Kidney (tissue), 14 donors: Measurements from ENCODE around the gene HECA. TPM values are rescaled to one million over a fixed set of nuclear protein-coding genes. Genes with fewer than 3 reads are reported as not detected.

Experiments
- DNase-seq, 5 donors: peaks; one replicate each; pipeline ENCODE4 v3.0.0-alpha.2; 2013 to 2020
- FAIRE-seq: peaks from 2 replicates; lab custom pipeline; 2012; peaks lifted over from hg19 to GRCh38; lab: Jason Lieb, UNC
- H3K27ac ChIP-seq, 2 donors: one replicate each; pipeline ENCODE4 v1.7.0; 2013; ENCODE audit warnings: low read depth in 2 of 2, low read length in 2 of 2, inconsistent platforms in 1 of 2
- H3K27me3 ChIP-seq: one replicate; pipeline ENCODE4 v1.7.1; 2013; ENCODE audit warnings: low read length, inconsistent platforms; ENCODE audit not compliant: control insufficient read depth, insufficient read depth
- H3K36me3 ChIP-seq, 3 donors: one replicate each; pipeline versions ENCODE4 v1.7.0 to v1.7.1; 2013; ENCODE audit warnings: low read length in 3 of 3, control low read depth in 1 of 3, inconsistent platforms in 1 of 3; ENCODE audit not compliant: insufficient read depth in 3 of 3, control insufficient read depth in 2 of 3
- H3K4me1 ChIP-seq, 3 donors: one replicate each; pipeline versions ENCODE4 v1.7.0 to v1.7.1; 2013; ENCODE audit warnings: low read length in 3 of 3, inconsistent platforms in 1 of 3, low read depth in 1 of 3; ENCODE audit not compliant: control insufficient read depth in 2 of 3, insufficient read depth in 2 of 3
- H3K4me3 ChIP-seq, 3 donors: one replicate each; pipeline versions ENCODE4 v1.7.0 to v1.8.1; 2013; ENCODE audit warnings: low read length in 3 of 3, control low read depth in 1 of 3, inconsistent platforms in 1 of 3
- H3K9ac ChIP-seq, 3 donors: one replicate each; pipeline versions ENCODE4 v1.7.0 to v1.7.1; 2013; ENCODE audit warnings: low read length in 3 of 3, control low read depth in 1 of 3, inconsistent platforms in 1 of 3
- H3K9me3 ChIP-seq, 3 donors: one replicate each; pipeline versions ENCODE4 v1.7.0 to v1.7.1; 2013; ENCODE audit warnings: low read length in 3 of 3, control low read depth in 1 of 3, inconsistent platforms in 1 of 3; ENCODE audit not compliant: control insufficient read depth in 2 of 3, insufficient read depth in 1 of 3
- intact Hi-C: fragments of 100-400 bp; cut with DNase I; formaldehyde crosslinking; loops from one replicate; pipeline ENCODE4 v1.11.1; 2022
- polyA plus RNA-seq: library from polyadenylated mRNA; stranded (reverse); fragments of 350-450 nt; fragmentation: Illumina TruSeq; extraction: RNeasy Lipid Tissue Mini Kit (QIAGEN cat#74804); gene quantifications from one replicate; pipeline ENCODE4 v1.2.3, GENCODE V29; 2014; ENCODE audit warnings: low read depth, low replicate concordance; ENCODE audit not compliant: insufficient read depth
- total RNA-seq: library from RNA; stranded (reverse); fragmentation: NEBNext Ultra II Directional; extraction: Animal tissue kit (Norgen Biotek cat#: 25700); gene quantifications from one replicate; pipeline ENCODE4 v1.2.1, GENCODE V29; 2021
- TF ChIP-seq, protein P1 (sequence below): IDR thresholded peaks from 3 replicates; pipeline ENCODE4 v1.5.1; 2012; ENCODE audit warnings: mild to moderate bottlenecking, moderate library complexity, borderline replicate concordance; ENCODE audit not compliant: insufficient read depth; ENCODE audit errors: extremely low read depth
- donor health status: control.
- donor health status: control.
- donor health status: control.
- donor health status: control.
- donor health status: control.
- donor health status: DM: yes; HTN: yes; CAD: no.
- donor health status: Normal renal cell carcinoma (clear cell type).

HECA gene
- total and polyA plus RNA-seq, 2 donors from 2014 or later = 5.2 to 22.0 TPM

DNA sequence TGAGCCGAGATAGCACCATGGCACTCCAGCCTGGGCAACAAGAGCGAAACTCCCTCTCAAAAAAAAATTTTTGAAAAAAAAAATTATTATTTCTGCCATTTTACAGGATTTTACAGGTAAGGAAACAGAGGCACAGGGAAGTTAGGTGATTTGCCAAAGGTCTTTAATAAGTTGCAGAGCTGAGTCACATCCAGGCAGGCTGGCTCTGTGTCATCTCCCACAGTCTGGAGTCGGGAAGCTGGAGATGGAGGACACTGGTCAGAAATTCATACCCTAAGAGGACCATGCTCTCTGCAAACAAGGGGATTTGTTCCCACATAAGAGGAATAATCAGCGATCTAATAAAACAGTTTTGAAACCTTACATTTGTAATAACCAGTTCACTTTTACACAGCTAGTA is 24.1 kb downstream of the HECA start:
- FAIRE-seq = no peak
- H3K36me3 ChIP-seq = no peaks in the 10 kb centered on the region
- H3K4me3 ChIP-seq = no peak overlapping the region
- H3K27me3 ChIP-seq = no peaks in the 10 kb centered on the region
- TF ChIP-seq, protein P1, sequence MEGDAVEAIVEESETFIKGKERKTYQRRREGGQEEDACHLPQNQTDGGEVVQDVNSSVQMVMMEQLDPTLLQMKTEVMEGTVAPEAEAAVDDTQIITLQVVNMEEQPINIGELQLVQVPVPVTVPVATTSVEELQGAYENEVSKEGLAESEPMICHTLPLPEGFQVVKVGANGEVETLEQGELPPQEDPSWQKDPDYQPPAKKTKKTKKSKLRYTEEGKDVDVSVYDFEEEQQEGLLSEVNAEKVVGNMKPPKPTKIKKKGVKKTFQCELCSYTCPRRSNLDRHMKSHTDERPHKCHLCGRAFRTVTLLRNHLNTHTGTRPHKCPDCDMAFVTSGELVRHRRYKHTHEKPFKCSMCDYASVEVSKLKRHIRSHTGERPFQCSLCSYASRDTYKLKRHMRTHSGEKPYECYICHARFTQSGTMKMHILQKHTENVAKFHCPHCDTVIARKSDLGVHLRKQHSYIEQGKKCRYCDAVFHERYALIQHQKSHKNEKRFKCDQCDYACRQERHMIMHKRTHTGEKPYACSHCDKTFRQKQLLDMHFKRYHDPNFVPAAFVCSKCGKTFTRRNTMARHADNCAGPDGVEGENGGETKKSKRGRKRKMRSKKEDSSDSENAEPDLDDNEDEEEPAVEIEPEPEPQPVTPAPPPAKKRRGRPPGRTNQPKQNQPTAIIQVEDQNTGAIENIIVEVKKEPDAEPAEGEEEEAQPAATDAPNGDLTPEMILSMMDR = no peak
- peaks cover 0 to 11% (median 8%) of the 10 kb centered on the region in 3 donors for H3K4me1 ChIP-seq
- H3K9ac ChIP-seq = no peak overlapping the region
- DNase-seq = no peak
- intact Hi-C loops = no loop called here
- no peak overlapping the region for H3K27ac ChIP-seq
- H3K9me3 ChIP-seq = no peaks in the 10 kb centered on the region

DNA sequence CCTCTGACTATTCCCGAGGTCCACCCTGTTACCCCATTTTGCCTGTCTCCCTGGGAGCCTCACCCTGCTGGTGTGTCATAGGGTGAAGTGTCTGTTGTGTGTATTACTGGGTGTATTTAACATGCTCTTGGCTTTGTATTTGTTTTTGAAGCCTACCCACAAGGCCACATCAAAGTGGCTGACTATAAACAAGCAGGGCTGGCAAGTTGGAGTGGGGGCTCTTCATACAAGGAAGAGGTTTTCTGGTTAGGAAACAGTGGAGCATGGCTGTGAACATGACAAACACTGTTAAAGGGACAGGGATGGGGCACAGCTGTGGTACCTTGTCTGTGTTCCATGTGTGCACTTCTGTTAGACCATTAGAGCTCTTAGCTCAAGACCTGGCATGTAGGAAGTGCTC is 26.3 kb downstream of the HECA start:
- Histone ChIP-seq H3K4me1 (peaks cover 0 to 11% (median 7%) of the 10 kb centered on the region in 3 donors), H3K4me3 (no peak overlapping the region), H3K27me3 (no peaks in the 10 kb centered on the region), H3K36me3 (no peaks in the 10 kb centered on the region), H3K9me3 (no peaks in the 10 kb centered on the region), H3K9ac (no peak overlapping the region), H3K27ac (no peak overlapping the region)
- FAIRE-seq = no peak
- no peak for DNase-seq
- intact Hi-C loops = no loop called here
- TF ChIP-seq, protein P1 = no peak

DNA sequence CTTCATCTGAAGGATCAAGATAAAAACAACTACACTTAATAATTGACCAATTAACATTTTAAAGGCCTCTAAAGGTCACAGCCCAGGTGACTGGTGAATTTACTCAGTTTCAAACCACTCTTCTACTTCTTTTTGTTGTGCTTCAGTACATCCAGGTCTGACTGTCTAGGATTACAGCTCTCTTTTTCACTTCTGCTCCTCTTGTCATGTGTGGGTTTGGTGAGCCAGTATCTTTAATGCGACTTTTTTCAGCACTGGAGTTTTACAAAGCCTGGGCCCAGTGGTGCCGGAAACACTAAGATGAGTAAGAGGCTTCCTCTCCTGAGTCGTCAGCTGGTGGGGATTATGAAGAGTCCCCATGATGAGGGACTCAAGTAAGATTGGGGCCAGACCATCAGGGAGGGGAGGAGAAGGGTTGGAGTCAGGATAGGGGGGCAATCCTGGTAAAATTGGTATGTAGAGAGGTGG is 27.0 kb downstream of the HECA start:
- no peak for FAIRE-seq
- H3K4me1 ChIP-seq = peaks cover 0 to 11% (median 5%) of the 10 kb centered on the region in 3 donors

More for the DNA sequence above, 27.0 kb downstream of the HECA start:
- TF ChIP-seq, protein P1 = no peak
- H3K36me3 ChIP-seq = peaks cover 0 to under 1% (median 0%) of the 10 kb centered on the region in 3 donors
- DNase-seq = no peak
- H3K9ac ChIP-seq = no peak overlapping the region
- intact Hi-C loops = no loop called here
- no peaks in the 10 kb centered on the region for H3K9me3 ChIP-seq
- no peak overlapping the region for H3K4me3 ChIP-seq
- no peaks in the 10 kb centered on the region for H3K27me3 ChIP-seq
- no peak overlapping the region for H3K27ac ChIP-seq
